GM18858 (cell line): Measurements from ENCODE around the gene CLDN2.
"Not testable (repeated sequence)": the region's sequence is repeated elsewhere in the genome, so short reads cannot be mapped to it uniquely, and the experiment has no call there.

Experiments
- ATAC-seq: cut with Tn5 transposase; IDR thresholded peaks from one replicate; pipeline ENCODE4 v1.9.1; 2021; ENCODE audit not compliant: unreplicated experiment

Gene CLDN2

GRCh38 chrX:106919932-106920452 is at the start of gene CLDN2:
TSS of gene CLDN2 (plus strand) at chrX:106920402. CDS start at chrX:106928229, 7,827 bp downstream.
- ATAC-seq, result no peak

GRCh38 chrX:106872796-106873195 is 47.4 kb upstream of the CLDN2 start:
- ATAC-seq, result not testable (repeated sequence)

- no peak for ATAC-seq
Measured at GRCh38 chrX:106874075-106874474, 46.1 kb upstream of the CLDN2 start.

- no peak for ATAC-seq
Measured at GRCh38 chrX:106875151-106875550, 45.1 kb upstream of the CLDN2 start.

- no peak for ATAC-seq
Measured at GRCh38 chrX:106889468-106889867, 30.7 kb upstream of the CLDN2 start.

- ATAC-seq, result no peak
Measured at GRCh38 chrX:106891762-106892460, 28.3 kb upstream of the CLDN2 start.

- ATAC-seq, result peak; percentile 72
Measured at GRCh38 chrX:106894392-106894909, 25.8 kb upstream of the CLDN2 start.

GRCh38 chrX:106894978-106895452 is 25.2 kb upstream of the CLDN2 start:
- ATAC-seq, result no peak

- ATAC-seq, result no peak
Measured at GRCh38 chrX:106897259-106897658, 22.9 kb upstream of the CLDN2 start.

GRCh38 chrX:106898462-106898861 is 21.7 kb upstream of the CLDN2 start:
- ATAC-seq, result peak; percentile 70

- no peak for ATAC-seq
Measured at GRCh38 chrX:106899276-106899675, 20.9 kb upstream of the CLDN2 start.

GRCh38 chrX:106899841-106900240 is 20.4 kb upstream of the CLDN2 start:
- no peak for ATAC-seq

- ATAC-seq, result no peak
Measured at GRCh38 chrX:106901341-106901740, 18.9 kb upstream of the CLDN2 start.

- ATAC-seq, result no peak
Measured at GRCh38 chrX:106901781-106902219, 18.4 kb upstream of the CLDN2 start.

GRCh38 chrX:106902684-106903083 is 17.5 kb upstream of the CLDN2 start:
- no peak for ATAC-seq

- no peak for ATAC-seq
Measured at GRCh38 chrX:106903291-106903824, 16.8 kb upstream of the CLDN2 start, which contains the start of gene RIPPLY1. TSS of gene RIPPLY1 (minus strand) at chrX:106903341. CDS start at chrX:106903287, 54 bp downstream.

- ATAC-seq, result no peak
Measured at GRCh38 chrX:106903856-106904528, 16.2 kb upstream of the CLDN2 start.

- ATAC-seq, result no peak
Measured at GRCh38 chrX:106905064-106905708, 15.0 kb upstream of the CLDN2 start.

GRCh38 chrX:106906361-106906760 is 13.8 kb upstream of the CLDN2 start:
- no peak for ATAC-seq

- ATAC-seq, result no peak
Measured at GRCh38 chrX:106912864-106913263, 7.3 kb upstream of the CLDN2 start.
